ENCODE data around the gene KPNA3.
"Not testable (repeated sequence)": the region's sequence is repeated elsewhere in the genome, so short reads cannot be mapped to it uniquely, and the experiment has no call there.

GRCh38 chr13:49761811-49762210 lies 30.7 kb downstream of the KPNA3 start:
- not testable (repeated sequence) for TF ChIP-seq REST (IDR thresholded peaks at IDR 0.05); CTCF (IDR thresholded peaks at IDR 0.05; ENCODE audit: low read depth, low read length, missing input control); MAX (IDR thresholded peaks at IDR 0.05); GABPA (IDR thresholded peaks at IDR 0.05 in 1 of 2, conservative IDR thresholded peaks at IDR 0.05 in 1 of 2)

All from liver (tissue), 3 donors.